Glutamatergic neuron (in vitro differentiated cells): ENCODE results near the gene KHNYN. TPM values are rescaled to one million over a fixed set of nuclear protein-coding genes. Genes with fewer than 3 reads are reported as not detected.
"Not testable (repeated sequence)": the region's sequence is repeated elsewhere in the genome, so short reads cannot be mapped to it uniquely, and the experiment has no call there.

Source experiments
- DNase-seq: peaks from one replicate; pipeline ENCODE4 v3.0.0; 2022
- H3K27ac Mint-ChIP-seq: one replicate; pipeline ENCODE4 v1.8.0; 2020; ENCODE audit warnings: mild to moderate bottlenecking, mixed read lengths, inconsistent platforms; ENCODE audit not compliant: unreplicated experiment
- H3K27me3 Mint-ChIP-seq: one replicate; pipeline ENCODE4 v1.8.0; 2020; ENCODE audit warnings: mild to moderate bottlenecking, moderate library complexity, mixed read lengths, inconsistent platforms; ENCODE audit not compliant: unreplicated experiment
- H3K36me3 Mint-ChIP-seq: one replicate; pipeline ENCODE4 v1.8.0; 2020; ENCODE audit warnings: mild to moderate bottlenecking, mixed read lengths, inconsistent platforms; ENCODE audit not compliant: unreplicated experiment
- H3K4me1 Mint-ChIP-seq: one replicate; pipeline ENCODE4 v1.8.0; 2020; ENCODE audit warnings: mild to moderate bottlenecking, low read depth, mixed read lengths, inconsistent platforms; ENCODE audit not compliant: unreplicated experiment
- H3K4me3 Mint-ChIP-seq: one replicate; pipeline ENCODE4 v1.8.0; 2020; ENCODE audit warnings: mild to moderate bottlenecking, mixed read lengths, inconsistent platforms; ENCODE audit not compliant: unreplicated experiment
- H3K9me3 Mint-ChIP-seq: one replicate; pipeline ENCODE4 v1.8.0; 2020; ENCODE audit warnings: mild to moderate bottlenecking, moderate library complexity, mixed read lengths, inconsistent platforms; ENCODE audit not compliant: unreplicated experiment
- total RNA-seq: library from RNA; stranded (reverse); fragmentation: NEBNext Ultra II Directional; extraction: Animal tissue kit (Norgen Biotek cat#: 25700); gene quantifications from one replicate; pipeline ENCODE4 v1.2.1, GENCODE V29; 2021; ENCODE audit not compliant: unreplicated experiment
- TF ChIP-seq, protein P1 (sequence below): fragments of 200-600 bp; sonication (generic); IDR thresholded peaks from one replicate; pipeline ENCODE4 v1.5.0; 2021; ENCODE audit not compliant: partially characterized antibody, unreplicated experiment

The KHNYN gene
- total RNA-seq, 1 donor from 2014 or later: 28.9 TPM

DNA sequence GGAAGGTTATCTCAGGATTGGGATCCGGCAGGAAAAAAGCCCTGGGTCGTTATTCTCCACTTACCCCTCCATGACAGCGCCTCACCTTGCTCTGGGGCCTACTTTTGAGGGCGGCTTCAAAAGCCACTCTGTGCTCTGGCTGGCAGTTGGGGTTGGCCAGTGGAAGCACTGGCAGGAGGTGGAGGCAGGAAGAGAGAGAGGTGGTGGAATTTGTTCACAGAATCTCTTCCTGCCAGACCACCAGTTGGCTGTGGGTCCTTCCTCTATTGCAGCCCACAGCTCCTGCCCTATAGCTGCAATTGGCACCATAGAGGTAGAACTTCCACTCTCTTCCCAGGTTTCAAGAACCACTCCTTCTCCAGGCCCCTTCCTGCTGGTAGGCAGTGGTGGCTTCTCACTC lies 45.5 kb downstream of the KHNYN start:
- H3K36me3 Mint-ChIP-seq: peaks cover 12% of the 10 kb centered on the region
- no peaks in the 10 kb centered on the region for H3K4me1 Mint-ChIP-seq
- no peak for DNase-seq
- TF ChIP-seq, protein P1, sequence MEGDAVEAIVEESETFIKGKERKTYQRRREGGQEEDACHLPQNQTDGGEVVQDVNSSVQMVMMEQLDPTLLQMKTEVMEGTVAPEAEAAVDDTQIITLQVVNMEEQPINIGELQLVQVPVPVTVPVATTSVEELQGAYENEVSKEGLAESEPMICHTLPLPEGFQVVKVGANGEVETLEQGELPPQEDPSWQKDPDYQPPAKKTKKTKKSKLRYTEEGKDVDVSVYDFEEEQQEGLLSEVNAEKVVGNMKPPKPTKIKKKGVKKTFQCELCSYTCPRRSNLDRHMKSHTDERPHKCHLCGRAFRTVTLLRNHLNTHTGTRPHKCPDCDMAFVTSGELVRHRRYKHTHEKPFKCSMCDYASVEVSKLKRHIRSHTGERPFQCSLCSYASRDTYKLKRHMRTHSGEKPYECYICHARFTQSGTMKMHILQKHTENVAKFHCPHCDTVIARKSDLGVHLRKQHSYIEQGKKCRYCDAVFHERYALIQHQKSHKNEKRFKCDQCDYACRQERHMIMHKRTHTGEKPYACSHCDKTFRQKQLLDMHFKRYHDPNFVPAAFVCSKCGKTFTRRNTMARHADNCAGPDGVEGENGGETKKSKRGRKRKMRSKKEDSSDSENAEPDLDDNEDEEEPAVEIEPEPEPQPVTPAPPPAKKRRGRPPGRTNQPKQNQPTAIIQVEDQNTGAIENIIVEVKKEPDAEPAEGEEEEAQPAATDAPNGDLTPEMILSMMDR: no peak
- peaks cover 2% of the 10 kb centered on the region for H3K9me3 Mint-ChIP-seq
- H3K27me3 Mint-ChIP-seq: peaks cover 3% of the 10 kb centered on the region
- H3K27ac Mint-ChIP-seq: no peak overlapping the region
- H3K4me3 Mint-ChIP-seq: no peak overlapping the region

DNA sequence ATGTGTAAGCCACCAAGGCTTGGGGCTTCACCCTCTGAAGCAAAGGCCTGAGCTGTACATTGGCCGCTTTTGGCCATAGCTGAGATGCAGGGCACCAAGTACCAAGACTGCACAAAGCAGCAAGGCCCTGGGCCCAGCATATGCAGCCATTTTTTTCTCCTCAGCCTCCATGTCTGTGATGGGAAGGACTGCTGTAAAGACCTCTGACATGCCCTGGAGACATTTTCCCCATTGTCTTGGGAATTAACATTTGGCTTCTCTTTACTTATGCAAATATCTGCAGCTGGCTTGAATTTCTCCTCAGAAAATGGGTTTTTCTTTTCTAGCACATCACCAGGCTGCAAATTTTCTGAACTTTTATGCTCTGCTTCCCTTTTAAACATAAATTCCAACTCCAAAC lies 50.2 kb downstream of the KHNYN start:
- not testable (repeated sequence) for H3K4me3 Mint-ChIP-seq, DNase-seq
- H3K36me3 Mint-ChIP-seq: peaks cover 12% of the 10 kb centered on the region

DNA sequence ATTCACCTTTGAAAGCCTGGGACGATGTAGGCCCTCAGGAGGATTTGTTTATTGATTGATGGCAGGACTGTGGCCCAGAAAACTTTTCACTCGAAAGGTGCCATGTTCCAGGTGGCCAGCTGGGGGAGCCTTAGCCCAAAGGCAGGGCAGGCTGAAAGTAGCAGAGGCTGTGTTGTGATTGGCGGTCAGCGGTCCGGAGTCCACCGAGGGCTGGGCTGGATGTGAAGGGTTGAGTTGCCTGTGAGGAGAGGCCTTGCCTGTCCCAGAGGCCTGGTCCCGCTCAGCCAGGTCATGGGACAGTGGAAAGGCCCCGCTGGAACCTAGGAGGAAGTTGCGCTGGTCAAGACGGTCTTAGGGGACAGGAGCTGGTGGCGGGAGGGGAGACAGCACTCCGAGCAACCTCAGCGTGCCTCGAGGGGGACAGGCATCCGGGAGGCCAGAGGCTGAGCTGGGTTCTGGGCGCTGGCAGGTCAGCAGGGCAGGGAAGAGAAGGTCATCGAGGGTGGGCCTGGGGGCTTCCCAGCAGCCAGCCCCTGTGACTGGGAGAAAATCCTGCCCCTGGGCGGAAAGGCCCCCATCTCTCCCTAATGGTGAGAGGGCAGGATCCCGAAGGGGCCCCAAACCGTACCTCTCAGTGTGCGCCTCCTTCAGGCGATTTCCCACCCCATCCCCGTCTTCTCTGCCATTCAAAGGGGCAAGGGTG lies 52.0 kb downstream of the KHNYN start:
- no peak overlapping the region for H3K4me3 Mint-ChIP-seq

More for the DNA sequence above, 50.2 kb downstream of the KHNYN start:
- H3K4me1 Mint-ChIP-seq, H3K27ac Mint-ChIP-seq, H3K27me3 Mint-ChIP-seq, H3K9me3 Mint-ChIP-seq: not testable (repeated sequence)

DNA sequence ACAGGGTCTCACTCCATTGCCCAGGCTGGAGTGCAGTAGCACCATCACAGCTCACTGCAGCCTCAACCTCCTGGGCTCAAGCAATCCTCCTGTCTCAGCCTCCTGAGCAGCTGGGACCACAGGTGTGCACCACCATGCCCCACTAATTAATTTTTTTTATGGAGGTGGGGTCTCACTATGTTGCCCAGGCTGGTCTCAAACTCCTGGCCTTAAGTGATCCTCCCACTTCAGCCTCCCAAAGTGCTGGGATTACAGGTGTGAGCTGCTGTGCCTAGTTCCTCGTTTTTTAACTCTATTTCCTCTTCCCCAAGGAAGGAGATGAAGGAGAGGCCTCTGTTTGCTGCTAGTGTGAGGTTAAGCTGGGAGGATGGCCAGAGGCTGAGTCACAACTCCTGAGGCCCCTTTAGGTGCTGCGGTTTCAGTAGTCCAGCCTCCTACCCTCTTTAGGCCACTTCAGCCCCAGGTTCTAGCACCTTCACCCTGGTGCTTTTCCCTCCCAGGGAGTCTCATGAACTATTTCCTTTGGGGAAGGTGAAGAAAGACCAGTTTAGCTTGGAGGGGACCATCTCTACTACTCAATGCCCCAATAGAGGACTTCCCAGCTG lies 53.0 kb downstream of the KHNYN start:
- H3K27ac Mint-ChIP-seq, H3K9me3 Mint-ChIP-seq, H3K27me3 Mint-ChIP-seq, H3K36me3 Mint-ChIP-seq, DNase-seq, H3K4me1 Mint-ChIP-seq, H3K4me3 Mint-ChIP-seq: not testable (repeated sequence)

More for the DNA sequence above, 52.0 kb downstream of the KHNYN start:
- peaks cover 12% of the 10 kb centered on the region for H3K36me3 Mint-ChIP-seq
- peak; percentile 62 for DNase-seq
- TF ChIP-seq, protein P1: peak; percentile 61
- H3K27ac Mint-ChIP-seq: no peak overlapping the region
- no peaks in the 10 kb centered on the region for H3K4me1 Mint-ChIP-seq
- H3K9me3 Mint-ChIP-seq: peaks cover 9% of the 10 kb centered on the region
- H3K27me3 Mint-ChIP-seq: no peaks in the 10 kb centered on the region

DNA sequence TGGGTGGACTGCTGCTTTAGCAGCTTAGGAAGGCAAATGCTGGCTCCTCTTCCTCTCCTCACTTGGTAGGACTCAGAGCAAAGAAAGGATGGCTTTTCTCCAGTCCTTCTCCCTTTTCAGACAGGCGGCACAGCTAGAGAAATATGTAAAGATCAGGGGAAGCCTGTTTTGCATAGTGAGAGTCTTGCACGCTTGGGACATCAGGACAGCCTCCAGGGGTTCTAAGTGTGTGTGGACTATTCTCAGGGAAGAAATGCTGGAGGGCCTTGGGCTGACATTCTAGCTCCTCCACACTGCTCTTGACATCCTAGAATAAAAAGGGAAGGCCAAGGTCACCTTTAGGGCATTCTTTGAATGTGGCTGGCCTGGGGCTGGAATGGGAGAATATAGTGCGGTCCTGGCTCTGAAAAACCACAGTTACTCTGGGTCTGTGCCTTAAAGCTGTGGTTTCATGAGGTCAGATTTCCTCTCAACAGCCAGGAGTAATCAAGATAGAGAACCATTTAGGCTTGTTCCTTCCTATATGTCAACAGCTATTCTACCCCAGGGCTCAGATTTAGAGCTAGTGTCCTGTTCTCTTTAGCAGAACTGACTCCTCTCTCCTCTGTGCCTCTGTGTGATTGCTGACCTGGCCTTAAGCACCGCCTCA lies 54.0 kb downstream of the KHNYN start:
- Mint-ChIP-seq H3K27ac (no peak overlapping the region), H3K4me3 (no peak overlapping the region), H3K36me3 (peaks cover 2% of the 10 kb centered on the region), H3K27me3 (no peaks in the 10 kb centered on the region), H3K9me3 (peaks cover 9% of the 10 kb centered on the region), H3K4me1 (no peaks in the 10 kb centered on the region)
- DNase-seq: no peak
- TF ChIP-seq, protein P1: no peak

Other genes starting within 250 kb of the KHNYN start
- gene IPO4, start 241.1 kb upstream of the KHNYN start, total RNA-seq: 25.5 TPM
- gene TM9SF1, start 234.5 kb upstream of the KHNYN start, total RNA-seq: 35.0 TPM
- gene TSSK4, start 224.3 kb upstream of the KHNYN start, total RNA-seq: not detected
- gene CHMP4A, start 216.5 kb upstream of the KHNYN start, total RNA-seq: 32.4 TPM
- gene MDP1, start 213.9 kb upstream of the KHNYN start, total RNA-seq: 25.5 TPM
- gene NEDD8, start 197.6 kb upstream of the KHNYN start, total RNA-seq: 169 TPM
- 55.8 TPM for gene GMPR2, start 197.0 kb upstream of the KHNYN start, total RNA-seq
- gene TINF2, start 187.3 kb upstream of the KHNYN start, total RNA-seq: 67.0 TPM
- gene TGM1, start 166.8 kb upstream of the KHNYN start, total RNA-seq: 4.2 TPM
- 30.3 TPM for gene RABGGTA, start 158.4 kb upstream of the KHNYN start, total RNA-seq
- gene DHRS1, start 130.2 kb upstream of the KHNYN start, total RNA-seq: 25.1 TPM
- 29.2 TPM for gene NOP9, start 130.1 kb upstream of the KHNYN start, total RNA-seq
- gene CIDEB, start 122.0 kb upstream of the KHNYN start, total RNA-seq: 1.8 TPM
- gene LTB4R2, start 119.8 kb upstream of the KHNYN start, total RNA-seq: 8.9 TPM
- gene LTB4R, start 118.5 kb upstream of the KHNYN start, total RNA-seq: 7.1 TPM
- not detected for gene ADCY4, start 94.9 kb upstream of the KHNYN start, total RNA-seq
- not detected for gene RIPK3, start 90.0 kb upstream of the KHNYN start, total RNA-seq
- 11.4 TPM for gene NFATC4, start 61.8 kb upstream of the KHNYN start, total RNA-seq
- 33.5 TPM for gene NYNRIN, start 31.0 kb upstream of the KHNYN start, total RNA-seq
- gene CBLN3, start 286 bp upstream of the KHNYN start, total RNA-seq: 0.51 TPM
- 70.4 TPM for gene SDR39U1, start 12.8 kb downstream of the KHNYN start, total RNA-seq
- not detected for gene CMA1, start 78.3 kb downstream of the KHNYN start, total RNA-seq
- not detected for gene CTSG, start 146.3 kb downstream of the KHNYN start, total RNA-seq
- gene GZMH, start 179.7 kb downstream of the KHNYN start, total RNA-seq: not detected
- gene GZMB, start 204.2 kb downstream of the KHNYN start, total RNA-seq: not detected